Astrocyte (in vitro differentiated cells and primary cell): ENCODE data around the gene TRIM15. TPM values are rescaled to one million over a fixed set of nuclear protein-coding genes. Genes with fewer than 3 reads are reported as not detected.

Experiments used
- DNase-seq: peaks from one replicate; pipeline ENCODE4 v3.0.0-alpha.2; 2010; ENCODE audit warnings: low read depth
- FAIRE-seq: peaks from 2 replicates; lab custom pipeline; 2011; peaks lifted over from hg19 to GRCh38; lab: Jason Lieb, UNC
- H2AFZ ChIP-seq: 2 replicates; pipeline ENCODE4 v1.6.0; 2012; ENCODE audit warnings: low read depth, low read length, inconsistent platforms
- H3K27ac ChIP-seq: 2 replicates; pipeline ENCODE4 v1.5.1; 2011; ENCODE audit warnings: low read depth, low read length, inconsistent platforms
- H3K27me3 ChIP-seq: 2 replicates; pipeline ENCODE4 v1.6.0; 2011; ENCODE audit warnings: low read length, inconsistent platforms; ENCODE audit not compliant: insufficient read depth
- H3K36me3 ChIP-seq: 2 replicates; pipeline ENCODE4 v1.5.1; 2011; ENCODE audit warnings: low read length, inconsistent platforms; ENCODE audit not compliant: insufficient read depth
- H3K4me1 ChIP-seq: 2 replicates; pipeline ENCODE4 v1.5.1; 2011; ENCODE audit warnings: low read length, inconsistent platforms; ENCODE audit not compliant: insufficient read depth
- H3K4me2 ChIP-seq: 2 replicates; pipeline ENCODE4 v1.6.0; 2012; ENCODE audit warnings: low read length, inconsistent platforms
- H3K4me3 ChIP-seq: 2 replicates; pipeline ENCODE4 v1.5.1; 2011; ENCODE audit warnings: low read depth, mild to moderate bottlenecking, low read length, inconsistent platforms; ENCODE audit not compliant: insufficient read depth
- H3K79me2 ChIP-seq: 2 replicates; pipeline ENCODE4 v1.6.0; 2012; ENCODE audit warnings: mild to moderate bottlenecking, low read length, inconsistent platforms; ENCODE audit not compliant: insufficient read depth
- H3K9ac ChIP-seq: 2 replicates; pipeline ENCODE4 v1.6.0; 2012; ENCODE audit warnings: mild to moderate bottlenecking, low read length, inconsistent platforms
- H3K9me3 ChIP-seq: 2 replicates; pipeline ENCODE4 v1.5.1; 2012; ENCODE audit warnings: low read depth, mild to moderate bottlenecking, low read length, inconsistent platforms; ENCODE audit not compliant: insufficient read depth
- H4K20me1 ChIP-seq: 2 replicates; pipeline ENCODE4 v1.6.0; 2012; ENCODE audit warnings: low read length, inconsistent platforms; ENCODE audit not compliant: insufficient read depth
- H3K27ac Mint-ChIP-seq: one replicate; pipeline ENCODE4 v1.8.0; 2021; ENCODE audit warnings: mild to moderate bottlenecking, mixed read lengths; ENCODE audit not compliant: unreplicated experiment
- H3K27me3 Mint-ChIP-seq: one replicate; pipeline ENCODE4 v1.8.0; 2021; ENCODE audit warnings: low read depth, mixed read lengths; ENCODE audit not compliant: unreplicated experiment
- H3K36me3 Mint-ChIP-seq: one replicate; pipeline ENCODE4 v1.8.0; 2021; ENCODE audit warnings: low read depth, mixed read lengths; ENCODE audit not compliant: unreplicated experiment
- H3K4me1 Mint-ChIP-seq: one replicate; pipeline ENCODE4 v1.8.0; 2021; ENCODE audit warnings: low read depth, mixed read lengths; ENCODE audit not compliant: unreplicated experiment
- H3K4me3 Mint-ChIP-seq: one replicate; pipeline ENCODE4 v1.8.0; 2021; ENCODE audit warnings: mild to moderate bottlenecking, moderate library complexity, mixed read lengths; ENCODE audit not compliant: unreplicated experiment
- H3K9me3 Mint-ChIP-seq: one replicate; pipeline ENCODE4 v1.8.0; 2021; ENCODE audit warnings: mild to moderate bottlenecking, mixed read lengths; ENCODE audit not compliant: unreplicated experiment
- EZH2 ChIP-seq: IDR thresholded peaks from 2 replicates; pipeline ENCODE4 v1.6.1; 2012; ENCODE audit warnings: mild to moderate bottlenecking, low read length, inconsistent platforms; ENCODE audit not compliant: insufficient read depth
- total RNA-seq: library from RNA; stranded (reverse); gene quantifications from 2 replicates; pipeline ENCODE4 v1.2.1, GENCODE V29; 2021
- TF ChIP-seq, protein P1 (sequence below): IDR thresholded peaks from 2 replicates; pipeline ENCODE4 v1.5.1; 2011; ENCODE audit warnings: low read depth, mild to moderate bottlenecking, inconsistent platforms, low read length, moderate library complexity; ENCODE audit not compliant: insufficient read depth

TRIM15 gene
- total RNA-seq, 1 donor from 2014 or later, result not detected

- Histone ChIP-seq H3K4me3 (no peak overlapping the region), H2AFZ (no peak overlapping the region), H3K27me3 (peaks cover 19% of the 10 kb centered on the region), H4K20me1 (no peaks in the 10 kb centered on the region), H3K4me2 (no peak overlapping the region), H3K79me2 (no peaks in the 10 kb centered on the region), H3K27ac (no peak overlapping the region), H3K9ac (no peak overlapping the region), H3K4me1 (no peaks in the 10 kb centered on the region), H3K36me3 (no peaks in the 10 kb centered on the region), H3K9me3 (no peaks in the 10 kb centered on the region)
- Mint-ChIP-seq H3K27ac (no peak overlapping the region), H3K4me1 (peaks cover 7% of the 10 kb centered on the region), H3K9me3 (no peaks in the 10 kb centered on the region), H3K27me3 (peaks cover 29% of the 10 kb centered on the region), H3K4me3 (no peak overlapping the region), H3K36me3 (no peaks in the 10 kb centered on the region)
- no peak for TF ChIP-seq EZH2
- TF ChIP-seq, protein P1, sequence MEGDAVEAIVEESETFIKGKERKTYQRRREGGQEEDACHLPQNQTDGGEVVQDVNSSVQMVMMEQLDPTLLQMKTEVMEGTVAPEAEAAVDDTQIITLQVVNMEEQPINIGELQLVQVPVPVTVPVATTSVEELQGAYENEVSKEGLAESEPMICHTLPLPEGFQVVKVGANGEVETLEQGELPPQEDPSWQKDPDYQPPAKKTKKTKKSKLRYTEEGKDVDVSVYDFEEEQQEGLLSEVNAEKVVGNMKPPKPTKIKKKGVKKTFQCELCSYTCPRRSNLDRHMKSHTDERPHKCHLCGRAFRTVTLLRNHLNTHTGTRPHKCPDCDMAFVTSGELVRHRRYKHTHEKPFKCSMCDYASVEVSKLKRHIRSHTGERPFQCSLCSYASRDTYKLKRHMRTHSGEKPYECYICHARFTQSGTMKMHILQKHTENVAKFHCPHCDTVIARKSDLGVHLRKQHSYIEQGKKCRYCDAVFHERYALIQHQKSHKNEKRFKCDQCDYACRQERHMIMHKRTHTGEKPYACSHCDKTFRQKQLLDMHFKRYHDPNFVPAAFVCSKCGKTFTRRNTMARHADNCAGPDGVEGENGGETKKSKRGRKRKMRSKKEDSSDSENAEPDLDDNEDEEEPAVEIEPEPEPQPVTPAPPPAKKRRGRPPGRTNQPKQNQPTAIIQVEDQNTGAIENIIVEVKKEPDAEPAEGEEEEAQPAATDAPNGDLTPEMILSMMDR, result no peak
- DNase-seq (no peak), FAIRE-seq (no peak)
Observed at GRCh38 chr6:30147096-30147495, 16.2 kb upstream of the TRIM15 start.

GRCh38 chr6:30149234-30149633 lies 14.1 kb upstream of the TRIM15 start:
- Histone ChIP-seq H3K9ac (no peak overlapping the region), H4K20me1 (no peaks in the 10 kb centered on the region), H3K27ac (no peak overlapping the region), H3K36me3 (no peaks in the 10 kb centered on the region), H3K4me3 (no peak overlapping the region), H3K4me2 (no peak overlapping the region), H3K79me2 (no peaks in the 10 kb centered on the region), H2AFZ (no peak overlapping the region), H3K4me1 (peaks cover 2% of the 10 kb centered on the region), H3K9me3 (no peaks in the 10 kb centered on the region), H3K27me3 (peaks cover 20% of the 10 kb centered on the region)
- Mint-ChIP-seq H3K9me3 (no peaks in the 10 kb centered on the region), H3K4me3 (no peak overlapping the region), H3K36me3 (no peaks in the 10 kb centered on the region), H3K27ac (no peak overlapping the region), H3K4me1 (peaks cover 8% of the 10 kb centered on the region), H3K27me3 (peaks cover 35% of the 10 kb centered on the region)
- FAIRE-seq, result no peak
- TF ChIP-seq EZH2, result no peak
- TF ChIP-seq, protein P1, result no peak
- DNase-seq, result no peak

GRCh38 chr6:30149858-30150550 lies 13.3 kb upstream of the TRIM15 start:
- Histone ChIP-seq H3K4me1 (peaks cover 10% of the 10 kb centered on the region), H4K20me1 (no peaks in the 10 kb centered on the region), H3K79me2 (no peaks in the 10 kb centered on the region), H3K9me3 (no peaks in the 10 kb centered on the region), H3K9ac (no peak overlapping the region), H3K4me3 (no peak overlapping the region), H3K27ac (no peak overlapping the region), H3K36me3 (no peaks in the 10 kb centered on the region), H3K27me3 (peaks cover 13% of the 10 kb centered on the region), H2AFZ (no peak overlapping the region), H3K4me2 (no peak overlapping the region)
- Mint-ChIP-seq H3K9me3 (no peaks in the 10 kb centered on the region), H3K4me1 (peaks cover 15% of the 10 kb centered on the region), H3K36me3 (no peaks in the 10 kb centered on the region), H3K4me3 (no peak overlapping the region), H3K27me3 (peaks cover 30% of the 10 kb centered on the region), H3K27ac (no peak overlapping the region)
- TF ChIP-seq, protein P1, result no peak
- TF ChIP-seq EZH2, result no peak
- no peak for DNase-seq
- FAIRE-seq, result no peak
